HEK293T (cell line): ENCODE data around the gene TMEM33.

Source experiments
- ARNT ChIP-seq: fragments of 450-650 bp; IDR thresholded peaks from 2 replicates; pipeline ENCODE4 v1.6.1; 2017; ENCODE audit warnings: mild to moderate bottlenecking
- ELF4 ChIP-seq: fragments of 450-650 bp; IDR thresholded peaks from 2 replicates; pipeline ENCODE4 v1.6.1; 2017; ENCODE audit warnings: antibody characterized with exemption
- LEF1 ChIP-seq: fragments of 450-650 bp; IDR thresholded peaks from 2 replicates; pipeline ENCODE4 v1.6.1; 2017; ENCODE audit warnings: mild to moderate bottlenecking, borderline replicate concordance
- SP1 ChIP-seq: fragments of 450-650 bp; IDR thresholded peaks from 2 replicates; pipeline ENCODE4 v1.6.1; 2017
- TARDBP ChIP-seq: fragments of 450-650 bp; IDR thresholded peaks from 2 replicates; pipeline ENCODE4 v1.6.1; 2016
- ZNF384 ChIP-seq: fragments of 450-650 bp; IDR thresholded peaks from 2 replicates; pipeline ENCODE4 v1.6.1; 2016

- TF ChIP-seq ARNT (no peak), ZNF384 (no peak), LEF1 (no peak), TARDBP (no peak), ELF4 (no peak), SP1 (no peak)
Observed at GRCh38 chr4:41967392-41967791, 32.2 kb downstream of the TMEM33 start.
